ENCODE data around the gene GRM3. TPM values are rescaled to one million over a fixed set of nuclear protein-coding genes. Genes with fewer than 3 reads are reported as not detected.

Gene GRM3
- total RNA-seq, 1 experiment from 2014 or later, result not detected

- no peaks in the 10 kb centered on the region for H3K79me2 ChIP-seq (ENCODE audit: low read length)
- intact Hi-C loops (cut with micrococcal nuclease), result no loop called here
- H3K4me3 ChIP-seq (ENCODE audit: low read length), result no peak overlapping the region
- H3K9ac ChIP-seq (ENCODE audit: low read length), result no peak overlapping the region
- H3K36me3 ChIP-seq (ENCODE audit: low read depth, low read length), result no peaks in the 10 kb centered on the region
- no peaks in the 10 kb centered on the region for H3K4me1 ChIP-seq (ENCODE audit: insufficient read depth, low read length)
- H2AFZ ChIP-seq (ENCODE audit: low read length), result no peak overlapping the region
- ChIA-PET POLR2A (ENCODE audit: unreplicated experiment) (no interaction called here), CTCF (no interaction called here)
- BruUV-seq (replicated peaks), result no TSS peak
- H3K27me3 ChIP-seq (ENCODE audit: low read length), result 0 out of 2 replicates have a peak, but pooled peaks cover 4% of the 10 kb centered on the region
- H4K20me1 ChIP-seq (ENCODE audit: low read length), result no peaks in the 10 kb centered on the region
- DNase-seq (no peak), ATAC-seq (no peak)
- no peak overlapping the region for H3K27ac ChIP-seq (ENCODE audit: low read length)
- H3K9me3 ChIP-seq (ENCODE audit: low read length), result no peaks in the 10 kb centered on the region
- H3F3A ChIP-seq (ENCODE audit: low read length, unreplicated experiment), result no peaks in the 10 kb centered on the region
- no peak for TF ChIP-seq EZH2phosphoT487 (IDR thresholded peaks at IDR 0.05; ENCODE audit: borderline replicate concordance, low read length)
- TF ChIP-seq EZH2 (IDR thresholded peaks at IDR 0.05; ENCODE audit: low read length, unreplicated experiment), result no peak
- no peak for TF ChIP-seq CTCF (conservative IDR thresholded peaks at IDR 0.05; ENCODE audit: low read depth, low read length)
- no peak overlapping the region for H3K4me2 ChIP-seq (ENCODE audit: low read length)
- no peaks in the 10 kb centered on the region for H3K9me2 ChIP-seq (replicated peaks; ENCODE audit: low read length)
Measured at GRCh38 chr7:86775203-86775602, 131.5 kb downstream of the GRM3 start.

- CTCF ChIA-PET, result no interaction called here
- BruUV-seq (replicated peaks), result no TSS peak
- H3K4me3 ChIP-seq (ENCODE audit: low read length), result no peak overlapping the region
Measured at GRCh38 chr7:86776136-86776535, 132.4 kb downstream of the GRM3 start.

More at GRCh38 chr7:86776136-86776535, 132.4 kb downstream of the GRM3 start:
- POLR2A ChIA-PET (ENCODE audit: unreplicated experiment), result no interaction called here
- intact Hi-C loops (cut with micrococcal nuclease), result no loop called here
- no peak overlapping the region for H3K9ac ChIP-seq (ENCODE audit: low read length)
- H3K79me2 ChIP-seq (ENCODE audit: low read length), result no peaks in the 10 kb centered on the region
- H3K27ac ChIP-seq (ENCODE audit: low read length), result no peak overlapping the region
- no peak for ATAC-seq
- no peaks in the 10 kb centered on the region for H3K9me3 ChIP-seq (ENCODE audit: low read length)
- no peaks in the 10 kb centered on the region for H3K36me3 ChIP-seq (ENCODE audit: low read depth, low read length)
- no peaks in the 10 kb centered on the region for H3F3A ChIP-seq (ENCODE audit: low read length, unreplicated experiment)
- H3K4me2 ChIP-seq (ENCODE audit: low read length), result no peak overlapping the region
- no peaks in the 10 kb centered on the region for H3K4me1 ChIP-seq (ENCODE audit: insufficient read depth, low read length)
- 0 out of 2 replicates have a peak, but pooled peaks cover 4% of the 10 kb centered on the region for H3K27me3 ChIP-seq (ENCODE audit: low read length)
- H4K20me1 ChIP-seq (ENCODE audit: low read length), result no peaks in the 10 kb centered on the region
- H3K9me2 ChIP-seq (replicated peaks; ENCODE audit: low read length), result no peaks in the 10 kb centered on the region
- TF ChIP-seq CTCF (conservative IDR thresholded peaks at IDR 0.05; ENCODE audit: low read depth, low read length) (no peak), EZH2 (IDR thresholded peaks at IDR 0.05; ENCODE audit: low read length, unreplicated experiment) (no peak), EZH2phosphoT487 (IDR thresholded peaks at IDR 0.05; ENCODE audit: borderline replicate concordance, low read length) (no peak)
- H2AFZ ChIP-seq (ENCODE audit: low read length), result no peak overlapping the region
- DNase-seq, result no peak
